Left renal cortex interstitium (tissue), 4 donors: ENCODE results near the gene ATP6V1G1. TPM values are rescaled to one million over a fixed set of nuclear protein-coding genes. Genes with fewer than 3 reads are reported as not detected.

Source experiments
- DNase-seq, 4 donors: peaks; one replicate each; pipeline ENCODE4 v3.0.0-alpha.2; 2013; ENCODE audit warnings: low read depth in 4 of 4, low spot score in 2 of 4, missing footprints in 1 of 4
- polyA plus RNA-seq, 4 donors: library from polyadenylated mRNA; unstranded; fragments of 120-200 nt; gene quantifications; one replicate each; pipeline ENCODE4 v1.2.1, GENCODE V29; 2013; ENCODE audit not compliant: insufficient read length in 4 of 4

The ATP6V1G1 gene, protein sequence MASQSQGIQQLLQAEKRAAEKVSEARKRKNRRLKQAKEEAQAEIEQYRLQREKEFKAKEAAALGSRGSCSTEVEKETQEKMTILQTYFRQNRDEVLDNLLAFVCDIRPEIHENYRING
- 100 to 1,000 TPM; 221 to 302 (median 247) TPM for polyA plus RNA-seq

DNA sequence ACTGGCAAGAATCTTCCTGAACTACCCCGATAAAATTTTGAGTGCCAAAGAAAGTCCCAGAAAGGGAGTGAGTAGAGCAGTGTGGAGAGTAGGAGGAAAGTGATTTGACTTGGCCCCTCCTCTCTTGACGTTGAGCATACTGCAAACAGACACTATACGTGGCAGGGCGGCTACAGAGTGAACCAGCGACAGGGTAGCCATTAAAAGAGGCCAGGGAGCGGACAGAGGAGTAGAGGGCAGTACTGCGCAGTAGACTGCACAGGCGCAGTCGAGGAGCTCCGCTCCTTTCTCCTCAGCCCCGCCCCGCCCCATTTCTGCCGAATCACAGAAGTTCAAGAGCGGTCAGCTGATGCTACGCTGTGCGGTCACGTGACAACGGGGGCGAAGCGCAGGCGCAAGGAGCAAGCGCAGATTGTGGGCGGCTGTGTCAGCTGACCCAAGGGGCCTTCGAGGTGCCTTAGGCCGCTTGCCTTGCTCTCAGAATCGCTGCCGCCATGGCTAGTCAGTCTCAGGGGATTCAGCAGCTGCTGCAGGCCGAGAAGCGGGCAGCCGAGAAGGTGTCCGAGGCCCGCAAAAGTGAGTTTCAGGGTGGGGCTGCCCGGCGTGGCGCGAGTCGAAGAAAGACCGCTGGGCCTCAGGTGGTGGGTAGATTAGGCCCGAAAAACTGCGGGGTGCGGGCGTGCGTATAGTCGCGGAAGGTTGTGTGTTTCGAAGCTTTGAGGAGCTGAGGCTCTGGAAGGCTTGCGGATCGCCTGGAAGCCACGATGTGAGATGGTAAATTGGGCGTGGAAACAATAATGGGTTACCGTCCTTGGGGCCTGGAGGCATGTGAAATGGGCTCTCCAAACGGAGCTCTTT lies at the start of gene ATP6V1G1:
Gene ATP6V1G1, plus strand, starts transcription at position 425 of the 858 bp plus-strand sequence. Its CDS starts 70 bp downstream, at position 495.
- peak; percentile 94 to 99 (median 96) for DNase-seq

DNA sequence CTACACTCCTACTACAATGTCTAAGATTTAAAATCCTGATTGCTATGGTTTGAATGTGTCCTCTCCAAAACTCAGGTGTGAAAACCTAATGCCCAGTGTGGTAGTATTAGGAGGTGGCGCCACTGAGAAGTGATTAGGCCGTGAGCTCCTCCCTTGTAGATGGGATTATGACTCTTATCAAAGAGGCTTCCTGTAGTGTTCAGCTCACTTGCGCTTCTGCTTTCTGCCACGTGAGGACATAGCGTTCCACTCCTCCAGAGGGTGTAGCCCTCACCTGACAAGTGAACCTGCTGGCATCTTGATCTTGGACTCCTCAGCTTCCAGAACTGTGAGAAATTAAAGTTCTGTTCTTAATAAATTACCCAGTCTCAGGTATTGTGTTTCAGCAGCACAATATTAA lies 49.3 kb upstream of the ATP6V1G1 start:
- no peak for DNase-seq

DNA sequence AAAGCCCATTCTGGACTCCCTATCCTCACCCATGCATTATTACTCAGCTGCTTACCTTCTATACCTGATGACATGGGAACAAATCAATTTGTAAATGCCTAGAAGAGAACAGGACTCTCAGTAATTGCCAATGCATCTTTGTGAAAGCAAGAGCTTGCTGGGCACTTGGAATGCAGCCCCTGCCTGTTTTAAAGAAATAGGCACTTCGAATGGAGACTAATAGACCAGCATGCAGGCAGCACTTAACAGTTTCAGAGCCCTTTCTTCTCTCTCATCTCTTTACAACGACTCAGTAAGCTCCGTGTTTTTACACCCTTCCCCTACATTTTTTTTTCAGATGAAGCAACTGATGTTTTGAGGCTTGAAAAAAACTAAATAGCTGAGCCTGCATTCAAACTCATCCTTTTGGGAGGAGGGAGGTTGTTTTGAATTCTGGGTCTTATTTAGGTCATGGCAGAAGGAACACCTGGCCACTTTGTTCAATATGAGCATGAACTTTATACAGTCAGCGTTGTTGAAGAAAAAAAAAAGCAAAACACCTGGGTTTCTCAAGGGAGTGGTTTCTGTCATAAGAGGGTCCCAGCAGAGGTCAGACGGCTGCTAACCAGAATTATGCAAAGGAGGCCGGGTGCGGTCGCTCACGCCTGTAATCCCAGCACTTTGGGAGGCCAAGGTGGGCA lies 47.7 kb upstream of the ATP6V1G1 start:
- no peak for DNase-seq

DNA sequence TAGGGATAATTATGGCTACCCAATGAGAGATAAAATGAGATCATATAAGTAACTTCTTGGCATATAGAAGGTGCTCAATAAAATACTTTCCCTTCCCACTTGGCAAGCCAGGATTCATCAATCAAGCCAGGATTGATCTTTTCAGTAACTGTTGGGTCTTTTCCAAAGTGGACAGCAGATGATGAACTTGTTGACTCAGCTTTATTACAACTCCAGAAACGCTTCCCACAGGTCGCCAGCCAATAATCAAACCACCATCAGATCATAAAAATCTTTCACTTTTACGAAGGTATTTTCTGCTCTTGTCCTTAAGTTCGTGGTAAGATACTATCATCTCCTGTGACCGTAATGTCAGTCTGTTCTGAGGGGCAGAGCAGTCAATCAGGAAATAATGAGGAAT lies 42.5 kb upstream of the ATP6V1G1 start:
- no peak for DNase-seq

DNA sequence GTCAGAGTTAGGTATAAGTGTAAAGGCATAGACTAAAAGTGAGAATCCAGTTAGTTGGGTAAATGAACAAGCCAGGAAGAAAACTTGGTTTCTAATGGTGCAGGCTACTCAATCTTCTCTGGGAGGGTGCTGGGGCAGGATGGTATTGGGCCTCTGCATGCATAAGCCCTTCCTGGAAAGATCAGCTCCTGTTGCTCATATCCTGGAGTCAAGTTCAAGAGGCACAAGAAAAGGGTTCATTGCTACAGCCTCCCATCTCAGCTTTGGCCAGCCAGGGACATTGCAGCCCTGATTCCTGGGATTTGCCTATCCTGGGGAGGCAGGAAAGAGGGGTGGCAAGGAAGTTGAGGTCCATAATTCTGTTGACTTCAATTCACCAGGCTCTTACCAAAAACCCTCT lies 40.7 kb upstream of the ATP6V1G1 start:
- DNase-seq, result no peak

DNA sequence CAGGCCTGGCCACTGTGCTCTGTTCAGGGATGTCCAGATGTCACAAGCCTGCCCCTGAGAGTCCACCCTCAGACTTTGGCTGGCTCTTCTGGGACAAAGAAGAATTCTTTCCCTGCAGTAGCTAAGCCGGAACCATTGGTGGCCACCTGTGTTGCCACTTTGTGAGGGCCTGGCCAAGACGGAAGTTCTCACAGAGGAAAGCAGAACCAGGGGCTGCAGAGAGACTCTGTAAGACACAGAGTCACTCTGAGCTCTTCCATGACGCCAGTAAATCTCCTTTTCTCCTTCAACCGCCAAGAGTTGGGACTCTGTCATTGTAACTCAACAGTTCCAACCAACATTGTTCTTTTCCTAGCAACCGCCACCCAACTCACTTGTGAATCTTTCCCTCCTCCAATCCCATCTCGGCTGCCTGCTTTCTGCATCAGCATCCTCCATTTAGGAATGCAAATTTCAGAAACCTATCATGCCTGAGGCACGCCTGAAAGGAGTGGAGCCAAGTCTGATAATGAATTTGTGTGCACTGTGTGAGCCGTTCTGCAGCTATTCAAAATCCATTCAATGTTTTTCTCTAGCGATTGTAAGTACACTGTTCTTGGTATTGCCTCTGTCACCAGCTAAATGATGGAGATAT lies 37.8 kb upstream of the ATP6V1G1 start:
- DNase-seq, result no peak

DNA sequence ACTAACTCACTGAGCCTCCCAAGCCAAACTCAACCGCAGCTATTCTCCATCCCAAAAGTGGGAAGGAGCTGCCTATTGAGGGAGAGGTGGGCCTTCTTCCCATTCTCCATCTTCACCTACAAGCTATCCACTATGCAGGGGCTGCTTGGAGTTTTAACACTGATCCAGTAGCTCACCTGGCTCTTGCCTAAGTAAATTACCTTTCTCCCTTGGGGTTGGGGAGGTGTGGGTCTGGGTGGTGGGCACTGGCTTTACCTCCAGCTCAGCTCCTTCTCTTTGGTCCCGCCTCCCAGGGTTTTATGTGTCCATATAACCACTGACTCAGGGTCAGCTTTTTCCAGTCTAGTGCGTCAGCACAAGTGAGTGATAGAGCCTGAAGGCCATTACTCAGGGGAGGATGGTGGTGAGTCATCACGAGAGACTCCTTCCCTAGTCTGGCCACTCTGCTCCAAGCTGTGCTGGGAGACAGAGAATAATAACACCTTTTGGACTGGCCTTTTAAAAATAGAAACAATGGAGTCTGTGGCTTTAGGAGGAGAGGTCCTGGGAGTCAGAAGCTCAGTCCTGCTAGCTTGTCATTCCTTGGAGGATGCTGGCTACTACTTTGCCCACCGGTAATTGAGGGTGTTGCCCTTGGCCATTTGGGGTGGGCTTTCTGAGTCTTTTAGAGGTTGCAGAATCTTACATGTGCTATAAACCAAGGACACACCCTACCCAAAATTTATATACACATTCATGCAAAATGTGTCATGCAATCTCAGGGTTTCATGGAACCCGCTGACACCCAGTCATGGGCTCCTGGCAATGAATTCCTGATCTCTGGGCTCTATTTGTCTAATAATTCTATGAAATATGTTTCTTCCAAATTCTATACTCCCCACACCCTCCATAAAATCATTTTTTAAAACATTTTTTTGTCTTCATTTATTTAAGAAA lies 35.6 kb upstream of the ATP6V1G1 start:
- peak in 2 of 4 donors; percentile 13 to 37 for DNase-seq

DNA sequence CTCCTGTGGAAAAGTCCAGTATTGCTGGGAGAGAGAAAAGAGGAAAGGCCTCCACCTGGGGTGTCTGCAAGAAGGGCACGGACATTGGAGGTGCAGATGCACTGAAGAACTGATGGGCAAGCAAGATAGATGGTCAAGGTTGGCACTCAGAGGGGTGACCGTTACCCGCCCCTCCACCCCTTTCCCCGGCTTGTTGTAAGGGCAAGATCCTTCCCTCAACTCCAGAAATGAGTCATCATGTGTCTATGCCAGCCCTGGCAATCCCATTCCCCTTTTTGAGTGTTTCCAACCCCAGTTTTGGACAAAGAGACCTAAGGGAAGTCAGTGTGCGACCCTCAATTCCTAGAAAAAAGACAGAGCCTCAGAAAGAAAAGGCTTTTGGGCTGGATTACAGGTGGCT lies 34.9 kb upstream of the ATP6V1G1 start:
- no peak for DNase-seq

DNA sequence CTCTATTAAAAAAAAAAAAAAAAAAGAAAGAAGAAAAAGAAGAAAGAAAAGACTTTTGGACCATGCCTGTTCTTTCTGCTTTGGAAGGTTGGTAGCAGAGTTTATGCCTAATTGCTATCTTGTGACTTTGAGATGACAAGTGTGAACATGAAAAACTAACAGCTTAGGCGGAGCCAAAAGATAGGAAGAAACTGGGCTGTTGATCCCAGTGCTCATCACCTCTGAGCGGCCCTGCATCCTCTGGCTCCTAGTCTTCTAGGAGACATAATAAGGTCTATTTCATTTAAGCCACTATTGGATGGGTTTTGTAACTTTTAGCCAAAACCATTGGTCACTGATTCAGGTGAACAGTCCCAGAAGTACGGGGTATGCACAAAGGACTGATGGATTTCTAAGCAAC lies 34.4 kb upstream of the ATP6V1G1 start:
- no peak for DNase-seq

DNA sequence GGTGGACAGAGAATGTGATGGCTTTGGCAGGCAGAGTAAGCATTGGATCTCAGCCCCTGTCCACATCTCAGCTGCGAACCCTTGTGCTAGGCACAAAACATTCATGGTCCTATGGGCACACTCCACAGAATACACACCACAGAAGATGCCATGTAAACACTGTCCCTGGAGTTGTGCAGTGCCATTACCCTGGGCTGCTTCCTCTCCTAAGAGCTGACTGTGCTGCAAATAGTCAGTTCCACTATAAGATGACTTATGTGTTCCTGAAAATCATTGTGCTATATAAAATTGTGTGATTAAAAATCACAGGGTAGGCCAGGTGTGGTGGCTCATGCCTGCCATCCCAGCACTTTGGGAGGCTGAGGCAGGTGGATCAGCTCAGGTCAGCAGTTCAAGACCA lies 31.9 kb upstream of the ATP6V1G1 start:
- DNase-seq, result no peak

DNA sequence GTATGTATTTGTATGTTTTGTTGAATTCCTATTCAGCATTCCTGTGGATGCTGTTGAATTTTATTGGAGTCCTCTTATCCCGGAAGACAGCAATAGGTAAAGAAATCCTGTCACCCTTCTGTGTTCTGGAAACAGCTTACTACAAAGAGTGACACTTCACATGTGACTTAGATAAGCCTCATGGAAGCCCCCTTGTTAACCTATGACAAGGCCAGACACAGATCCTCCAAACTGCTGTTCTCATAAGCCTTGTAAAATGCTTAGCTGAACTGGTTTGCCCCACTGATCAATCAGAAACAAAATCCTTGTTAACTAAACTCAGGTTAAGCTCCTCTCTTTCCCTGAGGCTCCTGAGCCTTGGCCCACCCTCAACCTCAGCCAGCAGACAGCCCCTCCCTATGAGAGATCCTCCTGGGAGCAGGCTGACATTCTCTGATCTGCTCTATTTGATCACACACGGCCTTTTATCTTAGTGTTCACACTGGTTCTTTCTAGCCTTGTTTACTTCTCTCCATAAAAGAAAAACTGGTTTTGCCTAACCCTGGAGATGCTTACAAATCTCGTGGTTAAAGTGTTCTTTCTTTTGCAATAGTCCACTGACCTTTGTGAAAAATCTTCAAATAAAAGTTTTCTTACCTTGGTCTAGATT lies 29.4 kb upstream of the ATP6V1G1 start:
- no peak for DNase-seq

DNA sequence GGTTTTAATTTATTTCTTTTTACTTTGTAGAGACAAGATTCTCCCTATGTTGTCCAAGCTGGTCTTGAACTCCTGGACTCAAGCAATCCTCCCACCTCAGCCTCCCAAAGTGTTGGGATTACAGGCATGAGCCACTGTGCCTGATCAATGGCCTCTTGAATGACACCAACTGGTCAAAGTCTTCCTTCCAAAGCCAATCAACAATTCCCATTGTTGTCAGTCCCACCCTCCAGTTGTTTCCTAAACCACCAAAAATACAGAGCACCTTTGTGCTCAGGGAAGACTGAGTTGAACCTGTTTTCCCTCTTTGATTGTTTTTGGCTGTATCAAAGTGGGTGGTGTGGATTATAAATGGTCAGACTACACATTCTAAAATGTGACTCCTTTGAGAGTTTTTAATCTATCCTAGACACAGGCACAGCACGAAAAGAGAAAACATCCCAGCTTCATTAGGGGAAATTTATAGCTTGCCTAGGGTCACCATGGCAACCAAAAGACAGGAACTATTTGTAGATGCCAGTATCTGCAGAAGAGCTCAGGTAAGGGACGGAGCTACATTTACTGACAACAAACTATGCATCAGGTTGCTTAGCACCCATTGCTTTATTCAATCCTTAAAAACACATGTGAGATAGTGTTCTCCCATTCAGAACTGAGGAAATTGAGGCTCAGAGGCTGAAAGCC lies 27.6 kb upstream of the ATP6V1G1 start:
- peak in 1 of 4 donors; percentile 11 for DNase-seq

DNA sequence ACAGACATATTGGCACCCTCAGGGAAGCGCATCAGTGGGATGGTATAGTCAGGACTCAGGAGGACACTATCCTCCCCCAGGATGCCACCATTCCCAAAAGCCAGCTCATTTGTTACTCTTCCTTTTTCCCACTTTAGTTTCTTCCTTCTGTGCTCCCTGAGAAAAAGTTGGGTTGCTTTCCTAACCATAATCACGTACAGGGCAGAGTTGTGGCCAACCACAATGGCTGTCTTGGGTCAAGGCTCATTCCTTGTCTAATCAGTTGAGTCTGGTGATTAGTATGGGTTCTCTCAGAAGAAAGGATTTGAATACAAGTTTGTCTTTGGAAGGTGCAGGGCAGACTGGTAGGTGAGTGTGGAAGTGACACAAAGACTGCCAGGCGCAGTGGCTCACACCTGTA lies 26.6 kb upstream of the ATP6V1G1 start:
- DNase-seq, result no peak

DNA sequence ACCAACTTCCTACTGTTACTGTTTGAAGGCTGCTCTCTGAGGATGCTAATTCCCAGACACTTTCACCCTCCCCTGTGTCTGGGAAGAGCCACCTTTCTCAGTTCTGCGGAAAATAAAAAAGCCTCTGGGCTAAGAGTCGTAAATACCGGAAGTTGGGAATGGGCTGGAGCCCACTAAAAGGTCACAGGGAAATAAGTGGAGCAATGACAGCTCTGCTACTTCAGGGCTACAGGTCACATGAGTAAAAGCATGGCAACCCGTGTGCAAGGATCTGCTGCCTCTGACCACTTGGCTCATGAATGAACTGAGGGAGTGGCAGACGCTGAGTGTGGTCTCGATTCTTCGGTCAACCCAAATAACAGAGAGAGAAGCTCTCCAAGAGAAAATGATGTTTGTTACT lies 25.8 kb upstream of the ATP6V1G1 start:
- no peak for DNase-seq

DNA sequence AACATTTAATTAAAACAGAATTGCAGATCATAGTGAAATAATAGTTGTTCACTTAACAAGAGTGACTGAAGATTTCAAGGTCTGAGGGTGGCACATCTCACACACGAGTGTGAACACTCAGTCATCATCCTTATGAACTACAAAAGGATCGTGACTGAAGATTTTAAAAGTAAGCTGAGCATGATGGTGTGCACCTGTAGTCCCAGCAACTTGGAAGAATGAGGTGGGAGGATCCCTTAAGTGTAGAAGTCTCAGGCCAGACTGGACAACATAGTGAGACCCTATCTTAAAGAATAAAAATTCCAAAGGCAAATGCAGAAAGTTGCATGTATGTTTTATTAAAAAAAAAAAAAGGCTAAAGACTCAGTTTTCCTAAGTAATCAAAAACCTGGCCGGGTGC lies 22.4 kb upstream of the ATP6V1G1 start:
- no peak for DNase-seq

DNA sequence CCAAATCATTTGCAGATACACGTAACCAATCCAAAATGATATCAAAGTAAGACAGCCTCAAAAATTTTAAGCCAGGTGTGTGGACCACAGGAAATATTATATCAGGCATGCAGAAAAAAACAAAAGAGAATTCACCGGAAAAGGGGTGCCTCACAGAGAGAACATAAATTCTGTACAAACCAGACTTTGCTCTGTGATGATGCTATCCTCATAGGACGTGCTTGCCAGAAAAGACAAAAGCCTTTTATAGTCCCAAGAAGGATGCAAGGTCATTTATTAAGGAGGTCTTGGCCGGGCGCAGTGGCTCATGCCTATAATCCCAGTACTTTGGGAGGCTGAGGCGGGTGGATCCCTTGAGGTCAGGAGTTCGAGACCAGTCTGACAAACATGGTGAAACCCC lies 16.8 kb upstream of the ATP6V1G1 start:
- no peak for DNase-seq

DNA sequence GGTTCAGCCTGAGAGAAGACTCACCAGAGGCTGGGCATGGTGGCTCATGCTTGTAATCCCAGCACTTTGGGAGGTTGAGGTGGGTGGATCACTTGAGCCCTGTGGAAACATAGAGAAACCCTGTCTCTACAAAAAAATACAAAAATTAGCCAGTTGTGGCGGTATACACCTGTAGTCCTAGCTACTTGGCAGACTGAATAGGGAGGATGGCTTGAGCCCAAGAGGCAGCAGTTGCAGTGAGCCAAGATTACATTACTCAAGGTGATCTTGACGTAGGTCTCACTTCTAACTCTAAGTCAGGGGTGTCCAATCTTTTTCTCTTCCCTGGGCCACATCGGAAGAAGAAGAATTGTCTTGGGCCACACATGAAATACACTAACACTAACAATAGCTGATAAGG lies 16.2 kb upstream of the ATP6V1G1 start:
- no peak for DNase-seq

DNA sequence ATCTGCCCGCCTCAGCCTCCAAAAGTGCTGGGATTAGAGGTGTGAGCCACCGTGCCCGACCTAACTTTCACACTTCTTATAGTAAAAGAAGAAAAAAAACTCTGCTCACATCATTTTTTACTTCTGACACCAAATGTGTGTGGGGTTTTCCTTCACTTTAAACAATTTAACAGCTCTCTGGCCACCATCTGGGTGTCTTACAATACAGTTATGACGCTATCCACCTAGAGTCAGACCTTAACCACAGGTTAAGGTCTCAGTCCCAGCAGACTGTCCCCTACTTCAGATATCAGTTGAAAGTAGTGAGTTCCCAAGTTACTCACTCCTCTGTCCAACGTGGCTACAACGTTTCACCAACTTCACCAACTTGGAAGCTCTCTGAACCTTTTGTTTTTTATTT lies 15.4 kb upstream of the ATP6V1G1 start:
- no peak for DNase-seq

DNA sequence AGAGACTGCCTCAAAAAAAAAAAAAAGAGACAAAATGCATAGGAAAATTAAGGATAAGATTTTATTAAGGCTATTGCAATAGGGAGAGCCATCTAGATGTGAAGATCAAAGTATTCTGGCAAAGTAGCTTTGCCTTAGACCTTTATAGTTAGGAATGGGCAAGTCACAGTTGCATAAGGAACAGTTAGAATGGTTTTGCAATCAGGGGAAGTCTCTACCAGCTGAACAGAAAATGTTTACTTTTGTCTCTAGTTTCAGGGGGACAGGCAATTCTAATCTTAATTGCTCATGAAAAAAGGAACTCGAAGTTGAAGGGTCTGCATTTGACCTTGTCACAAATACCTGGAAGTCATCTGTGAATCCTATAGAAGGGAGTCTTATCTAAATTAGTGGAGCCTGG lies 13.1 kb upstream of the ATP6V1G1 start:
- no peak for DNase-seq
